GM23338 (cell line): ENCODE measurements around the gene MRM2. TPM values are rescaled to one million over a fixed set of nuclear protein-coding genes. Genes with fewer than 3 reads are reported as not detected.

ENCODE experiments used
- ATAC-seq: fragments of 200-7000 bp; cut with Tn5 transposase; 3 replicates; pipeline ENCODE4 v1.9.1; 2020
- DNase-seq: peaks from one replicate; pipeline ENCODE4 v3.0.0-alpha.2; 2015; ENCODE audit warnings: low spot score
- H2AFZ ChIP-seq: fragments of 200-600 bp; sonication (generic); 2 replicates; pipeline ENCODE4 v1.8.0; 2016; ENCODE audit warnings: antibody characterized with exemption, mild to moderate bottlenecking, moderate library complexity
- H3F3A ChIP-seq: fragments of 200-600 bp; sonication (generic); replicated peaks from 2 replicates; pipeline ENCODE4 v1.8.0; 2017; ENCODE audit warnings: antibody characterized with exemption, mixed run types, low read depth
- H3K27ac ChIP-seq: fragments of 200-600 bp; sonication (generic); 2 replicates; pipeline ENCODE4 v1.6.1; 2016; ENCODE audit warnings: low read depth
- H3K27me3 ChIP-seq: fragments of 200-600 bp; sonication (generic); 2 replicates; pipeline ENCODE4 v1.8.0; 2016; ENCODE audit warnings: mild to moderate bottlenecking, mixed run types, moderate library complexity; ENCODE audit not compliant: insufficient read depth
- H3K36me3 ChIP-seq: fragments of 200-600 bp; sonication (generic); 2 replicates; pipeline ENCODE4 v1.8.0; 2016; ENCODE audit warnings: mild to moderate bottlenecking; ENCODE audit not compliant: insufficient read depth
- H3K4me1 ChIP-seq: fragments of 200-600 bp; sonication (generic); 2 replicates; pipeline ENCODE4 v1.8.0; 2016; ENCODE audit warnings: mild to moderate bottlenecking, moderate library complexity; ENCODE audit not compliant: insufficient read depth
- H3K4me2 ChIP-seq: fragments of 200-600 bp; sonication (generic); 2 replicates; pipeline ENCODE4 v1.7.1; 2017; ENCODE audit warnings: mixed run types
- H3K4me3 ChIP-seq: fragments of 200-600 bp; sonication (generic); 2 replicates; pipeline ENCODE4 v1.6.1; 2016; ENCODE audit warnings: mixed run types
- H3K79me2 ChIP-seq: fragments of 200-600 bp; sonication (generic); replicated peaks from 2 replicates; pipeline ENCODE4 v1.8.0; 2017; ENCODE audit warnings: mild to moderate bottlenecking; ENCODE audit not compliant: insufficient read depth
- H3K9me2 ChIP-seq: fragments of 200-600 bp; sonication (generic); 2 replicates; pipeline ENCODE4 v1.8.0; 2017; ENCODE audit not compliant: insufficient read depth
- H4K20me1 ChIP-seq: fragments of 200-600 bp; sonication (generic); replicated peaks from 2 replicates; pipeline ENCODE4 v1.8.0; 2017; ENCODE audit warnings: mild to moderate bottlenecking; ENCODE audit not compliant: insufficient read depth
- H3K27ac Mint-ChIP-seq: 2 replicates; pipeline ENCODE4 v1.8.0; 2020; ENCODE audit warnings: inconsistent platforms, mild to moderate bottlenecking, moderate library complexity, mixed read lengths
- H3K27me3 Mint-ChIP-seq: 3 replicates; pipeline ENCODE4 v1.8.0; 2022; ENCODE audit warnings: low read depth, mild to moderate bottlenecking, moderate library complexity, mixed read lengths, inconsistent platforms; ENCODE audit not compliant: insufficient read depth, poor library complexity
- H3K36me3 Mint-ChIP-seq: 3 replicates; pipeline ENCODE4 v1.8.0; 2021; ENCODE audit warnings: low read depth, mild to moderate bottlenecking, inconsistent platforms, moderate library complexity, mixed read lengths
- H3K4me1 Mint-ChIP-seq: 3 replicates; pipeline ENCODE4 v1.8.0; 2020; ENCODE audit warnings: mild to moderate bottlenecking, inconsistent platforms, mixed read lengths
- H3K4me3 Mint-ChIP-seq: 3 replicates; pipeline ENCODE4 v1.8.0; 2021; ENCODE audit warnings: moderate library complexity, mild to moderate bottlenecking, inconsistent platforms, mixed read lengths
- H3K9me3 Mint-ChIP-seq: 3 replicates; pipeline ENCODE4 v1.8.0; 2020; ENCODE audit warnings: moderate library complexity, mild to moderate bottlenecking, inconsistent platforms, mixed read lengths
- CREB1 ChIP-seq: fragments of 250-450 bp; sonication (Bioruptor Pico); IDR thresholded peaks from 2 replicates; pipeline ENCODE4 v1.5.0; 2020; ENCODE audit warnings: low read depth, mild to moderate bottlenecking, moderate library complexity
- EZH2 ChIP-seq: fragments of 200-600 bp; sonication (generic); IDR thresholded peaks from one replicate; pipeline ENCODE4 v1.8.0; 2017; ENCODE audit warnings: antibody characterized with exemption, mild to moderate bottlenecking, low read depth; ENCODE audit not compliant: unreplicated experiment
- EZH2phosphoT487 ChIP-seq: fragments of 200-600 bp; sonication (generic); IDR thresholded peaks from one replicate; pipeline ENCODE4 v1.8.1; 2018; ENCODE audit warnings: antibody characterized with exemption; ENCODE audit not compliant: unreplicated experiment
- NANOG ChIP-seq: IDR thresholded peaks from 2 replicates; pipeline ENCODE4 v1.6.1; 2016; ENCODE audit warnings: antibody characterized with exemption, borderline replicate concordance
- POLR2AphosphoS5 ChIP-seq: IDR thresholded peaks from 2 replicates; pipeline ENCODE4 v1.6.1; 2016; ENCODE audit warnings: antibody characterized with exemption, low read depth
- REST ChIP-seq: IDR thresholded peaks from one replicate; pipeline ENCODE4 v1.6.1; 2018; ENCODE audit warnings: antibody characterized with exemption; ENCODE audit not compliant: unreplicated experiment
- ZNF114 ChIP-seq: fragments of 250-450 bp; sonication (Bioruptor Pico); IDR thresholded peaks from 2 replicates; pipeline ENCODE4 v1.5.0; 2020; ENCODE audit warnings: mild to moderate bottlenecking, moderate library complexity
- ZNF331 ChIP-seq: fragments of 250-450 bp; sonication (Bioruptor Pico); IDR thresholded peaks from 2 replicates; pipeline ENCODE4 v1.5.0; 2020; ENCODE audit warnings: low read depth, mild to moderate bottlenecking, moderate library complexity
- polyA plus RNA-seq: library from polyadenylated mRNA; unstranded; fragments of >200 nt; fragmentation: Nextera tagmentation; extraction: Ambion mirVana; gene quantifications from 2 replicates; pipeline ENCODE4 v1.2.1, GENCODE V29; 2016
- total RNA-seq: library from RNA; depleted of rRNA; stranded (reverse); fragments of >200 nt; shearing (Covaris generic); gene quantifications from 2 replicates; pipeline ENCODE4 v1.2.3, GENCODE V29; 2014
- TF ChIP-seq, protein P1 (sequence below): IDR thresholded peaks from 2 replicates; pipeline ENCODE4 v1.6.1; 2016; ENCODE audit warnings: antibody characterized with exemption

Gene MRM2
- total and polyA plus RNA-seq, 2 experiments from 2014 or later, result 30.0 to 37.8 TPM

DNA sequence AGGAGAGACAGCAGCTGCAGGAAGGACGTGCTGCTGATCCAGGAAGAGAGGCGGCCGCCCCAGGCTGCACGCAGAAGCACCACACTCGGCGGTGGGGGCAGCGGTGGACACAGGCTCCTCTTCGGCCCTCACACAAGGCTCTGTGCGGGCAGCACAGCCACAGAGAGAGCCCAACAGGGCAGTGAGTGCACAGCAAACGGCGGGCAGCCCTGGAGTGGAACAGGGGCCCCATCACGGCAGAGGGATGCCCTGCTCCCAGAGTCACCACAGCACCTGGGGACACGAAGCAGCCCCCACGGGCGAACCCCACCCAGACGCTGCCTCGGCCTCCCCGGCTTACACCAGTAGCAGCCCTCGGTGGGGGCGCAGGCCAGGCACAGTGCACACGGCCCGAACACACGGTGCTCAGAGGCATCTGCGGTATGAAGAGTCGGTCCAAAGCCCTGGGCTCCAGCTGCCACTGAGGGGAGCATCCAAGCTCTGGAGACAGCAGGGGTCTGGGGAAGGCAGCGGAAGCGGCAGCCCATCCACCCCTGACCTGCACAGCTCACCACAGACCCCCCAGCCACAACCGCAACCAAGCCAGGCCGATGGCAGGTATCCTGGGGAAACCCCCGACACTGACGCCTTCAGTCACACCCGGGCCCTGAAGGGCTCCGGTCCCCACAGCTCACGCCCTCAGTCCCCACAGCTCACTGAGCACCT lies 16.8 kb upstream of the MRM2 start:
- Histone ChIP-seq H3K4me2 (no peak overlapping the region), H3K36me3 (no peaks in the 10 kb centered on the region), H3K79me2 (no peaks in the 10 kb centered on the region), H3K9me2 (no peaks in the 10 kb centered on the region), H3K4me3 (no peak overlapping the region), H3K4me1 (no peaks in the 10 kb centered on the region), H3F3A (no peaks in the 10 kb centered on the region), H4K20me1 (no peaks in the 10 kb centered on the region), H3K27ac (no peak overlapping the region), H2AFZ (no peak overlapping the region), H3K27me3 (no peaks in the 10 kb centered on the region)
- Mint-ChIP-seq H3K4me3 (no peak overlapping the region), H3K4me1 (no peaks in the 10 kb centered on the region), H3K27ac (0 out of 2 replicates have a peak overlapping the region, but pooled peaks have one; percentile 65), H3K27me3 (peaks cover 12% of the 10 kb centered on the region), H3K36me3 (peaks cover 15% of the 10 kb centered on the region), H3K9me3 (no peaks in the 10 kb centered on the region)
- DNase-seq, result no peak
- TF ChIP-seq EZH2phosphoT487 (no peak), NANOG (no peak)
- ATAC-seq, result no peak

GRCh38 chr7:2257651-2258050 lies 15.6 kb upstream of the MRM2 start:
- H3F3A ChIP-seq, result no peaks in the 10 kb centered on the region
- Mint-ChIP-seq H3K9me3 (no peaks in the 10 kb centered on the region), H3K27me3 (peaks cover 13% of the 10 kb centered on the region), H3K4me1 (no peaks in the 10 kb centered on the region), H3K36me3 (peaks cover 10% of the 10 kb centered on the region; the same call in 2 of the 3 replicates), H3K4me3 (no peak overlapping the region), H3K27ac (no peak overlapping the region)
- no peak overlapping the region for H3K27ac ChIP-seq
- DNase-seq (no peak), ATAC-seq (no peak; the same call in 2 of the 3 replicates)
- TF ChIP-seq REST, result no peak
- H3K27me3 ChIP-seq, result no peaks in the 10 kb centered on the region
- no peaks in the 10 kb centered on the region for H3K79me2 ChIP-seq
- no peaks in the 10 kb centered on the region for H3K9me2 ChIP-seq
- H3K4me3 ChIP-seq, result no peak overlapping the region
- no peak overlapping the region for H2AFZ ChIP-seq
- H3K4me2 ChIP-seq, result no peak overlapping the region
- H4K20me1 ChIP-seq, result no peaks in the 10 kb centered on the region
- H3K36me3 ChIP-seq, result no peaks in the 10 kb centered on the region
- H3K4me1 ChIP-seq, result no peaks in the 10 kb centered on the region

DNA sequence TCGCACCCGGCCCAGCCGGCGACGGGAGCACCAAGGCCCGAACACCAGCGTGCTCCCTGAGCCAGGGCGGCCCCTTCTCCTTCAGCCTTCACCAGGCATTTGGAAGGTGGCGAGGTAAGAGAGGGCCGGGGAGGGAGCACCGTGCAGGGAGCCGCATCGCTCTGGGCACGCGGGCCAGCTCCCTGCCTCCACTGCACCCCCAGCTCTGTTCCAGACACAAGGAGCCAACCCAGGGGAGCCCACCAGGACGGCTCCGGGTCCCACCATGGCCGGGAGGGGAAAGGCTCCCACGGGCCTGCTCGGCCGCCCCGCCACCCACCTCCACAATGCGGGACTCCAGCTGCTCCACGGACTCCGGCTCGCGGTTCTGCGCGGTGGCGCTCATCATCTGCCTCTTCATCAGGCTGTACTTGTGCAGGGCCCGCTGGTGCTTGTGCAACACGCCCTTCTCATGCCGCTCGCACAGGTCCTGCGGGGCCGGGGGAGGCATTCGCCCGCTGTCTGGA lies 15.1 kb upstream of the MRM2 start:
- Histone ChIP-seq H3K9me2 (no peaks in the 10 kb centered on the region), H2AFZ (no peak overlapping the region), H3F3A (no peaks in the 10 kb centered on the region), H3K4me2 (no peak overlapping the region), H3K4me1 (no peaks in the 10 kb centered on the region), H3K27ac (0 out of 2 replicates have a peak overlapping the region, but pooled peaks have one; percentile 19), H3K36me3 (no peaks in the 10 kb centered on the region), H3K27me3 (no peaks in the 10 kb centered on the region), H4K20me1 (no peaks in the 10 kb centered on the region; the same call in 1 of the 2 replicates), H3K4me3 (no peak overlapping the region), H3K79me2 (no peaks in the 10 kb centered on the region)
- H3K36me3 Mint-ChIP-seq, result peaks cover 10% of the 10 kb centered on the region; the same call in 2 of the 3 replicates
- DNase-seq (no peak), ATAC-seq (no peak)
- peaks cover 13% of the 10 kb centered on the region for H3K27me3 Mint-ChIP-seq
- H3K27ac Mint-ChIP-seq, result no peak overlapping the region
- H3K9me3 Mint-ChIP-seq, result no peaks in the 10 kb centered on the region
- H3K4me1 Mint-ChIP-seq, result no peaks in the 10 kb centered on the region
- H3K4me3 Mint-ChIP-seq, result no peak overlapping the region
- TF ChIP-seq ZNF331 (CRISPR knock-in tag) (no peak), CREB1 (CRISPR knock-in tag) (no peak), ZNF114 (no peak), EZH2 (no peak), POLR2AphosphoS5 (no peak), NANOG (no peak)
- TF ChIP-seq, protein P1, sequence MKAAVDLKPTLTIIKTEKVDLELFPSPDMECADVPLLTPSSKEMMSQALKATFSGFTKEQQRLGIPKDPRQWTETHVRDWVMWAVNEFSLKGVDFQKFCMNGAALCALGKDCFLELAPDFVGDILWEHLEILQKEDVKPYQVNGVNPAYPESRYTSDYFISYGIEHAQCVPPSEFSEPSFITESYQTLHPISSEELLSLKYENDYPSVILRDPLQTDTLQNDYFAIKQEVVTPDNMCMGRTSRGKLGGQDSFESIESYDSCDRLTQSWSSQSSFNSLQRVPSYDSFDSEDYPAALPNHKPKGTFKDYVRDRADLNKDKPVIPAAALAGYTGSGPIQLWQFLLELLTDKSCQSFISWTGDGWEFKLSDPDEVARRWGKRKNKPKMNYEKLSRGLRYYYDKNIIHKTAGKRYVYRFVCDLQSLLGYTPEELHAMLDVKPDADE, result no peak
